Measurements from ENCODE around the gene IL17RC. TPM values are rescaled to one million over a fixed set of nuclear protein-coding genes. Genes with fewer than 3 reads are reported as not detected.
"Not testable (repeated sequence)": the region's sequence is repeated elsewhere in the genome, so short reads cannot be mapped to it uniquely, and the experiment has no call there.

The IL17RC gene
- total RNA-seq, 8 experiments from 2014 or later, result 2.7 to 50.7 (median 10.6) TPM

- WGBS, 10 experiments, result 26 to 100% (median 73%) methylated on average over 1 to 4 of the region's 4 CpGs
- Histone ChIP-seq H3K4me3 (no peak overlapping the region), H3K4me1 (replicated peaks in 1 of 2) (peaks cover 0 to 5% of the 10 kb centered on the region in 2 donors), H3K27ac (no peak overlapping the region)
- ATAC-seq (replicated peaks in 6 of 8), result peak in 2 of 8 experiments; percentile 16 to 48
- in situ Hi-C loops (cut with MboI; ENCODE audit: low pct_unique_long_range_greater_than_20kb in 2 of 9, low sequenced_read_pairs in 9 of 9, unreplicated experiment in 9 of 9), result no loop called here
Measured at GRCh38 chr3:9897408-9898372, 19.2 kb upstream of the IL17RC start.

DNA sequence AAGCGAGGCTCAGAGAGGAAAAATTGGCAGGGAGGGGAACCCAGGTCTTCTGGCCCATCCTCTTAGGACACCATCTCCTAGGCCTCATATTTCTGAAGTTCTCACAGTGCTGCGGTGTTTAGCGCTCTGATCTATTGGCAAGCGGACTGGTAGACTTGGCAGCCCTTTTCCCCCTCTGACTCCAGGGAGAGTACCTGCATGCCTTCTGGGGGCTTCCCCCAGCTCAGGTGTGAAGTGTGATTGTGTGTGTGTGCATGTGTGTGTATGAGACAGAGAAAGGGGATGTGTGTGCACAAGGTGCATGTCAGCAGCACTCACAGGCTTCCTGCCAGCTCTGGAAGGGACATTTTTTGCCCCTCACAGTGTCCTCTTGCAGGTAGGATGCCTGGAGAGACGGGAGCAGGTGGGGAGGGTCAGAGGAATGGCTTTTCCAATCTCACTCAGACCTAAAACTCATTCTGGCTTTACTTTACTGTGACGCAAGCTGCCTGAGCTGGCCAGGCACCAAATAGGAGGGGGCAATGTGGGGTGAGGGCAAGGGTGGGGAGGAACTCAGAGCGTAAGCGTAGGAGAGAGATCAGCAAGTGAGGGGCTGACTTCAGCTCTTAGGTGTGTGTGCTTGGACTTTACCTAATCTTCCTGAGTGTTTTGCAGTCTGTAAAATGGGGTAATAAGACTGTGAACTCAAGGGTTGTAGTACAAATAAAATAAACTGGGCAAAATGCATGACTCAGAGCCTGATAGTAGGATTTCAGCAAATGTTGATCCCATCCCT lies 18.2 kb upstream of the IL17RC start:
- ATAC-seq (replicated peaks in 6 of 8), result no peak
- no peak overlapping the region for H3K27ac ChIP-seq
- no peak overlapping the region for H3K4me3 ChIP-seq
- in situ Hi-C loops (cut with MboI; ENCODE audit: low pct_unique_long_range_greater_than_20kb in 2 of 9, low sequenced_read_pairs in 9 of 9, unreplicated experiment in 9 of 9), result no loop called here
- 20 to 100% (median 69%) methylated on average over 1 to 3 of the region's 8 CpGs; no CpG with 5 or more reads in 4 of the 10 experiments for WGBS, 10 experiments
- H3K4me1 ChIP-seq (replicated peaks in 1 of 2), result peaks cover 0 to 5% of the 10 kb centered on the region in 2 donors

- no peak for ATAC-seq (replicated peaks in 6 of 8)
- in situ Hi-C loops (cut with MboI; ENCODE audit: low pct_unique_long_range_greater_than_20kb in 2 of 9, low sequenced_read_pairs in 9 of 9, unreplicated experiment in 9 of 9), result no loop called here
- no peak overlapping the region for H3K27ac ChIP-seq
- WGBS, 10 experiments, result 55 to 88% (median 70%) methylated on average over 1 to 3 of the region's 3 CpGs; no CpG with 5 or more reads in 3 of the 10 experiments
- peaks cover 0 to 5% of the 10 kb centered on the region in 2 donors for H3K4me1 ChIP-seq (replicated peaks in 1 of 2)
- H3K4me3 ChIP-seq, result no peak overlapping the region
Measured at GRCh38 chr3:9899289-9899791, 17.6 kb upstream of the IL17RC start.

DNA sequence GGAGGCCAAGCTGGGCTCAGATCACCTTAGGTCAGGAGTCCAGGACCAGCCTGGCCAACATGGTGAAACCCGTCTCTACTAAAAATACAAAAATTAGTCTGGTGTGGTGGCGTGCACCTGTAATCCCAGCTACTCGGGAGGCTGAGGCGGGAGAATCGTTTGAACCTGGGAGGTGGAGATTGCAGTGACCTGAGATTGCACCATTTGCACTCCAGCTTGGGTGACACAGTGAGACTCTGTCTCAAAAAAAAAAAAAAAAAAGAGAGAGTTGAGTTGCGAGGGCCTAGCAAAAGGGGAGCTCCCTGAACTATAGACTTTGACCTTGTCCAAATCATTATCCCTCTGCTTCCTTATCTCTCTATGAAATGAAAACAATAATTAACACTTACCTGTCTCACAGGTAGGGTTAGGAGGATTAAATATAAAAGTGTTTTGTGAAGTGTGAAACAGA lies 15.9 kb upstream of the IL17RC start:
- H3K4me1 ChIP-seq (replicated peaks in 1 of 2); H3K27ac ChIP-seq; in situ Hi-C loops (cut with MboI; ENCODE audit: low pct_unique_long_range_greater_than_20kb in 2 of 9, low sequenced_read_pairs in 9 of 9, unreplicated experiment in 9 of 9); ATAC-seq (replicated peaks in 6 of 8); H3K4me3 ChIP-seq: not testable (repeated sequence)
- WGBS, 10 experiments, result 82 to 100% (median 93%) methylated on average over 1 to 5 of the region's 6 CpGs; no CpG with 5 or more reads in 5 of the 10 experiments

DNA sequence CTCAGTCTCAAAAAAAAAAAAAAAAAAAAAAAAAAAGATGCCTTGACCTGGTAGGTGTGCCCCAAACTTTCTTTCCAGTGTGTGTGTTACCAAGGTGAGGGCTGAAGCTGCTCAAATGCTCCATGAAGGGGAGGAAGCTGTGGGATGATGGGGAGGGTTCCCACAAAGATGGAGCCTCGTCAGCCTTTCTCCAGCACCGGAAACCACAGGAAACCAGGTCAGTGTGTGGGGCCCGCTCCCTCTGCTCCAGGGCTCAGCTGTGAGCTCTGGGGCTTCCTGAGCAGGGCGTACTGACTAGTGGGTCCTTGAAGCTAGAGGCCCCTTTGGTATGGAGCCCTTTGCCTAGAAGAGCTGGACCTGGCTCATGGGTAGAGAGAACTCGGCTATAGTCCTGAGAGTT lies 14.9 kb upstream of the IL17RC start:
- Histone ChIP-seq H3K27ac (no peak overlapping the region), H3K4me3 (no peak overlapping the region), H3K4me1 (replicated peaks in 1 of 2) (peaks cover 0 to 5% of the 10 kb centered on the region in 2 donors)
- in situ Hi-C loops (cut with MboI; ENCODE audit: low pct_unique_long_range_greater_than_20kb in 2 of 9, low sequenced_read_pairs in 9 of 9, unreplicated experiment in 9 of 9), result no loop called here
- no peak for ATAC-seq (replicated peaks in 6 of 8)
- 74 to 100% (median 100%) methylated on average over 1 to 4 of the region's 5 CpGs; no CpG with 5 or more reads in 4 of the 10 experiments for WGBS, 10 experiments

DNA sequence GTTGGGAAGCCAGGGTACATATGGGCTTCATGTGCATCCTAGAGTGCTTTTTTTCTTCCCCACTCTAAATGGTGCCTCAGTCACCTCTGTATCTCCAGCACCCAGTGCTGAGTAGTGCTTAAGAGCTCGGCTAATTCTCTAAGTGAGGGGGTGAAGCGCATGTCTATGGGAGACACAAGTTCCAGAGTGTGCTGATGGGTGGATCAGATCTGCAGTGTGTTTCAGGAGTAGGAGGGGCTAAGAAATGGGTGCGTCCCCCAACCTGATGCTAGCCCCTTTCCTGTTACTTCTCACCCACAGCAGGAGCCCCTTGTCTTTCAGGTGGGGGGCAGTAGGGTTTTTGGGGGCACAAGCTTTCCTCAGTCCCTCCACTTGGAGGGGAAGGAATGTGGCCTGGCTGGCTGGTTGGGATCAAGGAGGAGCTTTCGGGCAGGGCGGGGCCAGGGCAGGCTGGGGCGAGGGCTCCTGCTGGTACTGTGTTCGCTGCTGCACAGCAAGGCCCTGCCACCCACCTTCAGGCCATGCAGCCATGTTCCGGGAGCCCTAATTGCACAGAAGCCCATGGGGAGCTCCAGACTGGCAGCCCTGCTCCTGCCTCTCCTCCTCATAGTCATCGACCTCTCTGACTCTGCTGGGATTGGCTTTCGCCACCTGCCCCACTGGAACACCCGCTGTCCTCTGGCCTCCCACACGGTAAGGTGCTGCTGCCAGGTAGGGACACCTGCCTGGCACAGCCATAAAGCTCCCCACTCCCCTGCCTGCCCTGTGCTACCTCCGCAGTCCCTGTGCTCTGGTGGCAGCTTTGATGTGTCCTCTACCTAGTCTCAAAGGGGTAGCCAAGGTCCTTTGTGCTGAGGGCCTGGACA lies 14.3 kb upstream of the IL17RC start, which contains the start of gene IL17RE:
TSS of gene IL17RE (plus strand) at position 477 of the 866 bp plus-strand sequence. CDS start at position 562, 85 bp downstream.
- in situ Hi-C loops (cut with MboI; ENCODE audit: low pct_unique_long_range_greater_than_20kb in 2 of 9, low sequenced_read_pairs in 9 of 9, unreplicated experiment in 9 of 9), result no loop called here
- ATAC-seq (replicated peaks in 6 of 8), result peak in 5 of 8 experiments; percentile 9 to 64 (median 30)
- H3K27ac ChIP-seq, result no peak within 1 kb of the TSS
- H3K4me3 ChIP-seq, result no peak within 1 kb of the TSS
- WGBS, 10 experiments, result 80 to 100% (median 85%) methylated on average over 1 to 4 of the region's 13 CpGs; no CpG with 5 or more reads in 6 of the 10 experiments
- peaks cover 0 to 4% of the 10 kb centered on the region in 2 donors for H3K4me1 ChIP-seq (replicated peaks in 1 of 2)

DNA sequence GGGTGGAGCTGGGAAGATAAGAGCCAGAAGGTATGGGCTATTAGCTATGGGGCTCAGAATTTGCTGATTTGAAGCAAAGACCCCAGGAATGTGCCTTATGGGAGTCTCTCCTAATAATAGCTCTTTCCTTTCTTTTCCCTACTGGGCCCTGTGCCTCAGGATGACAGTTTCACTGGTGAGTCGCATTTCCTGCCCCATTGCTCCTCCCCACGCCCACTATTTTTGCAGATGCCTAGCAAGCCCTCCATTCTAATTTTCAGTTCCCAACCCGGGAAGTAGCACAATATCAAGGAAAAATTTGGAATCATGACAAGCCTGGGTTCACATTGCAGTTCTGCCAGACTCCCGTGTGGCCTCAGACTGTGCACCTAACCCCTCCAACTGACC lies 13.7 kb upstream of the IL17RC start:
- in situ Hi-C loops (cut with MboI; ENCODE audit: low pct_unique_long_range_greater_than_20kb in 2 of 9, low sequenced_read_pairs in 9 of 9, unreplicated experiment in 9 of 9), result no loop called here
- H3K4me1 ChIP-seq (replicated peaks in 1 of 2), result no peaks in the 10 kb centered on the region
- 14 to 83% (median 51%) methylated on average over 1 to 4 of the region's 4 CpGs; no CpG with 5 or more reads in 3 of the 10 experiments for WGBS, 10 experiments
- no peak overlapping the region for H3K27ac ChIP-seq
- H3K4me3 ChIP-seq, result no peak overlapping the region
- peak in 2 of 8 experiments; percentile 38 to 47 for ATAC-seq (replicated peaks in 6 of 8)

DNA sequence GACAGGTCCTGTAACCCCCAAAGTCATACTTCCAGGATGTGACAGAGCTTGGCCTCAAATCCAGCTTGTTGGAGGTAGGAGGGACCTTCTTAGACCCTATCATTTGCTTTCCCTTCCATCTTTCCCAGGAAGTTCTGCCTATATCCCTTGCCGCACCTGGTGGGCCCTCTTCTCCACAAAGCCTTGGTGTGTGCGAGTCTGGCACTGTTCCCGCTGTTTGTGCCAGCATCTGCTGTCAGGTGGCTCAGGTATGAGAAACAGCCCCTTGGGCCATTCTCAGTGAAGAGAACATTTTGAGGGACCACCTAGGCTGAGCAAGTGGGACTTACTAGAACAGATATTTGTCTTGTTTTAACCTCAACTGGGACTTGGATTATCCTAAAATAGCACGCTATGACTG lies 13.0 kb upstream of the IL17RC start:
- ATAC-seq (replicated peaks in 6 of 8), result no peak
- Histone ChIP-seq H3K4me3 (no peak overlapping the region), H3K27ac (no peak overlapping the region), H3K4me1 (replicated peaks in 1 of 2) (no peaks in the 10 kb centered on the region)
- in situ Hi-C loops (cut with MboI; ENCODE audit: low pct_unique_long_range_greater_than_20kb in 2 of 9, low sequenced_read_pairs in 9 of 9, unreplicated experiment in 9 of 9), result no loop called here
- 73 to 100% (median 100%) methylated on average over 1 to 2 of the region's 4 CpGs; no CpG with 5 or more reads in 2 of the 10 experiments for WGBS, 10 experiments

DNA sequence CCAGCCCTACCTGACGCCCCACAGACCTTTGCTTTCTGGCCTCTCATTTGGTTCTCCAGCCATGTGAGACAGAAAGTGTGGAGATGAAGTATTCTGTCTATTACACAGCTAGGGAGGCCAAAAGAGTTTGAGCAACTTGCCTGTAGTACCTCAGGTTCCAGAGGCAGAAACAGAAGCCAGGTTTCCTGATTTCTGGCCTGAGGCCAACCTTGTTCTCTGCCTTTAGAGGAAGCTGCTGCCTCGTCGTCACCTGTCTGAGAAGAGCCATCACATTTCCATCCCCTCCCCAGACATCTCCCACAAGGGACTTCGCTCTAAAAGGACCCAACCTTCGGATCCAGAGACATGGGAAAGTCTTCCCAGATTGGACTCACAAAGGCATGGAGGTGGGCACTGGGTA lies 10.4 kb upstream of the IL17RC start:
- Histone ChIP-seq H3K4me1 (replicated peaks in 1 of 2) (no peaks in the 10 kb centered on the region), H3K4me3 (no peak overlapping the region), H3K27ac (no peak overlapping the region)
- WGBS, 10 experiments, result 40 to 100% (median 84%) methylated on average over 1 to 3 of the region's 5 CpGs; no CpG with 5 or more reads in 4 of the 10 experiments
- ATAC-seq (replicated peaks in 6 of 8), result no peak
- in situ Hi-C loops (cut with MboI; ENCODE audit: low pct_unique_long_range_greater_than_20kb in 2 of 9, low sequenced_read_pairs in 9 of 9, unreplicated experiment in 9 of 9), result no loop called here

DNA sequence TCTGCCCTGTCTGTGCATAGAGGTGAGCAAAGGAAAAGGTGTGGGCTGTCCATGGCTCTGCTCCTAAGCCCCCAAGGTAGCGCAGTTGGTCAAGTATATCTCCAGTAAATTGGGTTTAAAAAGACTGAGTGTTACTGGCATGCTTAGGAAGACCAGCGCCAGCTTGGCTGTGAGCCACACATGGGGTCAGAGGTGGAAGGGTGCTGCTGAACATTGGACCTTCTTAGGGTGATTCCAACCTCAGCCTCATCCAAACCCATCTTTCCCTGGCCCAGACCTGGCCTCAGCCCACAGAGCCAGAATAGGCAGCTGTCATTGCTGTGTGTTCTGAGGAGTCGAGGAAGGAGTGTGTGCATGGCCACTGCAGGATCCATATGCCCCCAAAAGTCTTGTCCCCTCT lies 8.6 kb upstream of the IL17RC start:
- in situ Hi-C loops (cut with MboI; ENCODE audit: low pct_unique_long_range_greater_than_20kb in 2 of 9, low sequenced_read_pairs in 9 of 9, unreplicated experiment in 9 of 9), result no loop called here
- WGBS, 10 experiments, result 83 to 100% (median 92%) methylated on average over 1 to 2 of the region's 3 CpGs; no CpG with 5 or more reads in 5 of the 10 experiments
- ATAC-seq (replicated peaks in 6 of 8), result no peak
- H3K4me1 ChIP-seq (replicated peaks in 1 of 2), result no peaks in the 10 kb centered on the region
- H3K27ac ChIP-seq, result no peak overlapping the region
- H3K4me3 ChIP-seq, result no peak overlapping the region

GRCh38 chr3:9909221-9910013 lies 7.5 kb upstream of the IL17RC start:
- no peak overlapping the region for H3K4me3 ChIP-seq
- H3K4me1 ChIP-seq (replicated peaks in 1 of 2), result no peaks in the 10 kb centered on the region
- in situ Hi-C loops (cut with MboI; ENCODE audit: low pct_unique_long_range_greater_than_20kb in 2 of 9, low sequenced_read_pairs in 9 of 9, unreplicated experiment in 9 of 9), result no loop called here
- no peak overlapping the region for H3K27ac ChIP-seq
- ATAC-seq (replicated peaks in 6 of 8), result peak in 1 of 8 experiments; percentile 28
- 17 to 82% (median 55%) methylated on average over 1 to 4 of the region's 7 CpGs; no CpG with 5 or more reads in 2 of the 10 experiments for WGBS, 10 experiments

Measured in motor neuron (in vitro differentiated cells).